Measurements from ENCODE around the gene ANKRD49.

- TF ChIP-seq TCF12 (IDR thresholded peaks at IDR 0.05; ENCODE audit: low read depth, low read length) (no peak), CHD4 (IDR thresholded peaks at IDR 0.05) (no peak), RFX5 (IDR thresholded peaks at IDR 0.05; ENCODE audit: low read depth, low read length) (no peak)
Observed at GRCh38 chr11:94525546-94526324, 32.0 kb downstream of the ANKRD49 start.

Measured in GM12878 (cell line).